Measurements from ENCODE around the gene WDR93.

Gene WDR93

DNA sequence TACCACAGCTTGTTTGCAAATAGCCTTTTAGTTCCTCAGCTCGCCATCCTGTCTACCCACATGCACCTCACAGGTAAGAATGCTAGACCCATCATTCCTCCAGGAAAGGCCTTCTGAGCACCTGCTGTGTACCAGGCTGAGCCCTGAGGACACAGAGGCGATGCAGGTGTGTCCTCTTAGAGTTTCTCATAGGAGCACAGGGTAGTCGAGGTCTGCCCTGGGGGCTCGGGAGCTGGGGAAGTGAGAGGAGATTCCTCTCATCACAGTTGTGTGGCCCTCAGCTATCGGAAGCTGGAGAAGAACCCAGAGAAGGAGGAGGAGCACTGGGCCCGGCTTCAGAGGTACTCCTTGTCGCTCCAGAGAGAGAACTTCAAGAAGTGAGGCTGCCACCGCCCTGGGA, 52.4 kb downstream of the WDR93 start:
- no peaks in the 10 kb centered on the region for H3K9me3 ChIP-seq (ENCODE audit: insufficient read depth, low read length)
- no peak for TF ChIP-seq YY1 (IDR thresholded peaks at IDR 0.05; ENCODE audit: insufficient read depth, insufficient read length)
- no peak for TF ChIP-seq SUZ12 (IDR thresholded peaks at IDR 0.05; ENCODE audit: extremely low read depth, insufficient read depth, insufficient read length)
- TF ChIP-seq ZNF274 (IDR thresholded peaks at IDR 0.05; ENCODE audit: low read depth, low read length) = no peak

DNA sequence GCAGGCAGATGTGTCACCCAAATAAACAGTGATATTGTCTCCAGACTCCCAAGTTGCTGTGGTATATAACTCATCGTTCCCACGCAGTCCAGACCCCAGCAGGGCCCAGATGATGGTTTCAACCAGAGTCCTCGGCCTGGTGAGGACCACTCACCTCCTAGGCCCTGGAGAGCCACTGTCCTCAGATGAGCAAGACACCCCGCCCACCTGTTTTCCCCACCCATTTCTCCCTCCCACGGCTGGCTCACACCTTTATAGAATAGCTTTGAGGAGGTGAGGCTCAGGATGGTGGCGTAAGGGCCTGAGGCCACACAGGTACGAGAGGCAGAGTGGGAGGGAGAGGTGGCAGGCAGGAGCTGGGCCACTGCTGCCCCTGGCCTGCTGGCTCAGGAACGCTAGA, 53.0 kb downstream of the WDR93 start:
- H3K4me3 ChIP-seq (ENCODE audit: insufficient read length, low read depth) = no peak overlapping the region
- H3K27me3 ChIP-seq (ENCODE audit: insufficient read depth, insufficient read length) = peaks cover 55% of the 10 kb centered on the region
- no peak for DNase-seq (ENCODE audit: low read depth, low spot score)
- no peaks in the 10 kb centered on the region for H3K36me3 ChIP-seq (ENCODE audit: insufficient read depth, insufficient read length, low read length)
- H3K9me3 ChIP-seq (ENCODE audit: insufficient read depth, low read length) = no peaks in the 10 kb centered on the region
- TF ChIP-seq SUZ12 (IDR thresholded peaks at IDR 0.05; ENCODE audit: extremely low read depth, insufficient read depth, insufficient read length) (no peak), YY1 (IDR thresholded peaks at IDR 0.05; ENCODE audit: insufficient read depth, insufficient read length) (no peak), ZNF274 (IDR thresholded peaks at IDR 0.05; ENCODE audit: low read depth, low read length) (no peak)
- peaks cover 21% of the 10 kb centered on the region for H3K4me1 ChIP-seq (ENCODE audit: insufficient read depth, insufficient read length)
- no peak overlapping the region for H3K9ac ChIP-seq (ENCODE audit: insufficient read length, low read depth)

More for the DNA sequence above, 52.4 kb downstream of the WDR93 start:
- Histone ChIP-seq H3K36me3 (ENCODE audit: insufficient read depth, insufficient read length, low read length) (no peaks in the 10 kb centered on the region), H3K4me3 (ENCODE audit: insufficient read length, low read depth) (no peak overlapping the region), H3K27me3 (ENCODE audit: insufficient read depth, insufficient read length) (peaks cover 49% of the 10 kb centered on the region), H3K9ac (ENCODE audit: insufficient read length, low read depth) (no peak overlapping the region), H3K4me1 (ENCODE audit: insufficient read depth, insufficient read length) (peaks cover 18% of the 10 kb centered on the region)
- DNase-seq (ENCODE audit: low read depth, low spot score) = no peak

DNA sequence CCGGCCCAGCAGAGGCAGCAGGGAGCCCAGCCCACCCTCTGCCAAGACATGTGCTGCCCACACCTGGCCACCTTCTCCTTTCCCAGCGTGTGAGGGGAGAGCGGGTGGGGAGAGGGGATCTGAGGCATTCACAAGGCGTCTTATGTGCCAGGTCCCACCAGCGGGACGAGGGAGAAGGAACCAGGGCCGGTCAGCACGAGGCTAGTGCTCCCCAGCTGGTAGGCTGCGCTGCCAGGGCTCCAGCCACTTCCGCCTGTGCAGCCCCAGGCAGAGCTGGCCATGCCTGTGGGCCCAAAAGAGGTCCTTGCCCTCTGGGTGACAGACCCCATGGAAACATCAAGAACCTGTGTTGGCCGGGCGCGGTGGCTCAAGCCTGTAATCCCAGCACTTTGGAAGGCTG, 54.5 kb downstream of the WDR93 start:
- Histone ChIP-seq H3K27me3 (ENCODE audit: insufficient read depth, insufficient read length) (peaks cover 70% of the 10 kb centered on the region), H3K4me3 (ENCODE audit: insufficient read length, low read depth) (no peak overlapping the region), H3K36me3 (ENCODE audit: insufficient read depth, insufficient read length, low read length) (no peaks in the 10 kb centered on the region), H3K9me3 (ENCODE audit: insufficient read depth, low read length) (no peaks in the 10 kb centered on the region), H3K4me1 (ENCODE audit: insufficient read depth, insufficient read length) (peaks cover 24% of the 10 kb centered on the region), H3K9ac (ENCODE audit: insufficient read length, low read depth) (no peak overlapping the region)
- DNase-seq (ENCODE audit: low read depth, low spot score) = no peak
- no peak for TF ChIP-seq SUZ12 (IDR thresholded peaks at IDR 0.05; ENCODE audit: extremely low read depth, insufficient read depth, insufficient read length)

DNA sequence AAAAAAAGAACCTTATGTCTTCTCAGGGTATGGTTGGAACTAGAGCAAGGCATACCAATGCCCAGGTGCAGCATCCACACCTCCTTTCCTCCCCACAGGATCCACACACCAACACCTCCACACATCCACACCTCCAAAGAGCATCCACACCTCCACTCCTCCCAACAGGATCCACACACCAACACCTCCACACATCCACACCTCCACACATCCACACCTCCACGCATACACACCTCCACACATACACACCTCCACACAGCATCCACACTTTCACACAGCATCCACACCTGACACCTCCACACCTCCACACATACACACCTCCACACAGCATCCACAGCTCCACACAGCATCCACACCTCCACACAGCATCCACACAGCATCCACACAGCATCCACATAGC, 55.2 kb downstream of the WDR93 start:
- DNase-seq (ENCODE audit: low read depth, low spot score) = no peak
- H3K9me3 ChIP-seq (ENCODE audit: insufficient read depth, low read length) = no peaks in the 10 kb centered on the region
- H3K4me3 ChIP-seq (ENCODE audit: insufficient read length, low read depth) = no peak overlapping the region
- H3K27me3 ChIP-seq (ENCODE audit: insufficient read depth, insufficient read length) = peaks cover 76% of the 10 kb centered on the region
- H3K36me3 ChIP-seq (ENCODE audit: insufficient read depth, insufficient read length, low read length) = no peaks in the 10 kb centered on the region
- peaks cover 26% of the 10 kb centered on the region for H3K4me1 ChIP-seq (ENCODE audit: insufficient read depth, insufficient read length)
- no peak for TF ChIP-seq SUZ12 (IDR thresholded peaks at IDR 0.05; ENCODE audit: extremely low read depth, insufficient read depth, insufficient read length)
- no peak for TF ChIP-seq ZNF274 (IDR thresholded peaks at IDR 0.05; ENCODE audit: low read depth, low read length)
- H3K9ac ChIP-seq (ENCODE audit: insufficient read length, low read depth) = no peak overlapping the region

DNA sequence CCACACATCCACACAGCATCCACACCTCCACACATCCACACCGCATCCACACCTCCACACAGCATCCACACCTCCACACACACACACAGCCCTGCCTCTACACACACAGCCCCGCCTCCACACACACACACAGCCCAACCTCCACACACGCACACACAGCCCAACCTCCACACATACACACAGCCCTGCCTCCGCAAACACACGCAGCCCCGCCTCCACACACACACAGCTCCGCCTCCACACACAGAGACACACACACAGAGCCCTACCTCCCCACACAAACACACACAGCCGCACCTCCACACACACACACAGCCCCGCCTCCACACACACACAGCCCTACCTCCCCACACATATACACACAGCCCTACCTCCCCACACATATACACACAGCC, 55.8 kb downstream of the WDR93 start:
- Histone ChIP-seq H3K4me3 (ENCODE audit: insufficient read length, low read depth) (no peak overlapping the region), H3K9ac (ENCODE audit: insufficient read length, low read depth) (no peak overlapping the region), H3K9me3 (ENCODE audit: insufficient read depth, low read length) (no peaks in the 10 kb centered on the region), H3K36me3 (ENCODE audit: insufficient read depth, insufficient read length, low read length) (no peaks in the 10 kb centered on the region), H3K4me1 (ENCODE audit: insufficient read depth, insufficient read length) (peaks cover 28% of the 10 kb centered on the region), H3K27me3 (ENCODE audit: insufficient read depth, insufficient read length) (peaks cover 81% of the 10 kb centered on the region)
- no peak for DNase-seq (ENCODE audit: low read depth, low spot score)
- no peak for TF ChIP-seq SUZ12 (IDR thresholded peaks at IDR 0.05; ENCODE audit: extremely low read depth, insufficient read depth, insufficient read length)
- TF ChIP-seq ZNF274 (IDR thresholded peaks at IDR 0.05; ENCODE audit: low read depth, low read length) = no peak
- no peak for TF ChIP-seq YY1 (IDR thresholded peaks at IDR 0.05; ENCODE audit: insufficient read depth, insufficient read length)

DNA sequence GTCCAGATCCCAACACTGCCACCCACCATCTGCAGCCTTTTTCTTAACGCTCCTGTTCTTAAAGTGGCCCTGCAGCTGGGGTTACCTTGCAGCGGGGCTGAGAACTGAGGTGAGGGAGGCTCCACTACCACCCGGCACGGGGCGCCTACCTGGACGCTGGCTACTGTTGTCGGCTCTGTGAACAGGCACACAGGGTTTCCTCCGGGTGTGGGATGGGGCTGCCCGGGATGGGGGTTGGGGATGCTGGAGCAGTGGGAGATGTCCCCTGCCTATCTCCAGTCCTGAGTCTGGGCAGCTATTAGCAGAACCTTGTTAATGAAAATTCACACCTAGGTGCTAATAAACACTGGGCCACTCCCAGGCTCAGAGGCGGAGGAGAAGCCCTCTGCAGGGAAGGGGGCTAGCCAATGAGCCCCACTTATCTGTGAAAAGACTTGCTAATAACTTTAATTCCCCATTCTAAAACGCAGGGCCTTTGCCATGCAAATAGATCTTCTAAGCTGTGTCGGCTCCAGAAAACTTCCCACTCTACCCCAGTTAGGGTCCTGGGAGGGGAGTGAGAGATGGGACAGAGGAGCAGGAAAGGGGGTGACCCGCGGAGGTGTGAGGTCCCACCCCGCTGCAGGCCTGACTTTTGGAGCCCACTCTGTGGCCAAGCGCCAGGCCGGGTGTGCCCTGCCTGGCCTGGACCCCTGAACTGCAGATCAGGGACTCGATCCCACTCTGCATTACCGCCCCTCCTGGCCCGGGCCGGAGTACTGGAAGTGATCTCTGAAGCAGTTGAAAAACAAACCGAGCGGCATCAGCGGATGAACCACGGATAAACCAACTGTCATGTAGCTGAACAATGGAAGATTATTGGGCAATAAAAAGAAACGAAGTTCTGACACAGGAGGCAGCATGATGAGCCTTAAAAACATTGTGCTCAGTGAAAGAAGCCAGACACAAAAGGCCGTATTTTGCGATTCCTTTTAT, 57.4 kb downstream of the WDR93 start:
- H3K27me3 ChIP-seq (ENCODE audit: insufficient read depth, insufficient read length) = peaks cover 96% of the 10 kb centered on the region
- H3K4me1 ChIP-seq (ENCODE audit: insufficient read depth, insufficient read length) = peaks cover 30% of the 10 kb centered on the region
- peak overlapping the region; percentile 65 for H3K9ac ChIP-seq (ENCODE audit: insufficient read length, low read depth)
- peak overlapping the region; percentile 41 for H3K4me3 ChIP-seq (ENCODE audit: insufficient read length, low read depth)
- H3K36me3 ChIP-seq (ENCODE audit: insufficient read depth, insufficient read length, low read length) = no peaks in the 10 kb centered on the region
- no peaks in the 10 kb centered on the region for H3K9me3 ChIP-seq (ENCODE audit: insufficient read depth, low read length)
- TF ChIP-seq YY1 (IDR thresholded peaks at IDR 0.05; ENCODE audit: insufficient read depth, insufficient read length) (no peak), ZNF274 (IDR thresholded peaks at IDR 0.05; ENCODE audit: low read depth, low read length) (no peak), SUZ12 (IDR thresholded peaks at IDR 0.05; ENCODE audit: extremely low read depth, insufficient read depth, insufficient read length) (no peak)
- peak; percentile 43 for DNase-seq (ENCODE audit: low read depth, low spot score)

DNA sequence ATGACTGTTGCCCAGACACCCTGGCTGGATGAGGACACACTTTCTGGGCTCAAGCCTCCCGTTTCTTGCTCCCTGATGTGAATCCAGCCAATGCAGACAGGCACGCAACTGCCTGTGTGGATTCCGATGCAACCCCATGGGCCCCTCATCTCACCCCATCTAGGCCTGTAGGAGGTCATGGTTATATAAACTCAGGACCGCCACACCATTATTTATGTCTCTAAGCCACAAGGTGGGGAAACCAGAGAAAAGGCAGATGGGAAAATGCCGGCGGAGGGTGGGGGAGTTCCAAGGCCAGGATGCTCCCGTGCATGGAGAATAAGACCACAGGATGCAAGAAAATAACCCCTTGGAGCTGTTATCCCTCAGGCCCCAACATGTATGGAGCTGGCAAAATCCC, 58.4 kb downstream of the WDR93 start:
- H3K9ac ChIP-seq (ENCODE audit: insufficient read length, low read depth) = no peak overlapping the region
- peaks cover 91% of the 10 kb centered on the region for H3K27me3 ChIP-seq (ENCODE audit: insufficient read depth, insufficient read length)
- no peak overlapping the region for H3K4me3 ChIP-seq (ENCODE audit: insufficient read length, low read depth)

More for the DNA sequence above, 58.4 kb downstream of the WDR93 start:
- peaks cover 30% of the 10 kb centered on the region for H3K4me1 ChIP-seq (ENCODE audit: insufficient read depth, insufficient read length)
- H3K36me3 ChIP-seq (ENCODE audit: insufficient read depth, insufficient read length, low read length) = no peaks in the 10 kb centered on the region
- no peak for TF ChIP-seq YY1 (IDR thresholded peaks at IDR 0.05; ENCODE audit: insufficient read depth, insufficient read length)
- no peak for TF ChIP-seq ZNF274 (IDR thresholded peaks at IDR 0.05; ENCODE audit: low read depth, low read length)
- no peak for TF ChIP-seq SUZ12 (IDR thresholded peaks at IDR 0.05; ENCODE audit: extremely low read depth, insufficient read depth, insufficient read length)
- H3K9me3 ChIP-seq (ENCODE audit: insufficient read depth, low read length) = no peaks in the 10 kb centered on the region
- no peak for DNase-seq (ENCODE audit: low read depth, low spot score)

Measured in NT2/D1 (cell line).